ENCODE data around the gene SPON2. TPM values are rescaled to one million over a fixed set of nuclear protein-coding genes. Genes with fewer than 3 reads are reported as not detected.

Gene SPON2
- total RNA-seq, 3 donors from 2014 or later, result 19.6 to 42.1 (median 41.4) TPM

DNA sequence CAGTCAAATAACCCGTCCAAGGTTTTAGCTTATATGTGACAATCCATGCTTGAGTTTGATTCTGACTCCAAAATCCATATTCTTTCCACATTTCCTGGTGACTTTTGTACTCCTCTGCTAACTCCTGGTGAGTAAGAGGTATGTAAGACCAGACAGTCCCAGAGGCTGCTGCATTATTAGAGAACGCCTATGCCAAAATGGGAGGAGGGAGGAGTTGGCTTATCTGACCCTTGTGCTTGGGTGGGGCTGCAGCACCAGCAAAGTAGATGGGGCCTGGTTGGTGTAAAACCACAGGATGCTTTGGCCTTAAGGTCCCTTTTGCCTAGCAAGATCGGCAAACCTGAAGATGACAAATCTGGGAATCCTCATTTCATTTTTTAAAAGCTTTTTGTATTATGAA, 49.9 kb downstream of the SPON2 start:
- H3K4me1 ChIP-seq (ENCODE audit: low read depth), result no peaks in the 10 kb centered on the region
- H3K4me3 ChIP-seq, result no peak overlapping the region
- TF ChIP-seq, protein P1, sequence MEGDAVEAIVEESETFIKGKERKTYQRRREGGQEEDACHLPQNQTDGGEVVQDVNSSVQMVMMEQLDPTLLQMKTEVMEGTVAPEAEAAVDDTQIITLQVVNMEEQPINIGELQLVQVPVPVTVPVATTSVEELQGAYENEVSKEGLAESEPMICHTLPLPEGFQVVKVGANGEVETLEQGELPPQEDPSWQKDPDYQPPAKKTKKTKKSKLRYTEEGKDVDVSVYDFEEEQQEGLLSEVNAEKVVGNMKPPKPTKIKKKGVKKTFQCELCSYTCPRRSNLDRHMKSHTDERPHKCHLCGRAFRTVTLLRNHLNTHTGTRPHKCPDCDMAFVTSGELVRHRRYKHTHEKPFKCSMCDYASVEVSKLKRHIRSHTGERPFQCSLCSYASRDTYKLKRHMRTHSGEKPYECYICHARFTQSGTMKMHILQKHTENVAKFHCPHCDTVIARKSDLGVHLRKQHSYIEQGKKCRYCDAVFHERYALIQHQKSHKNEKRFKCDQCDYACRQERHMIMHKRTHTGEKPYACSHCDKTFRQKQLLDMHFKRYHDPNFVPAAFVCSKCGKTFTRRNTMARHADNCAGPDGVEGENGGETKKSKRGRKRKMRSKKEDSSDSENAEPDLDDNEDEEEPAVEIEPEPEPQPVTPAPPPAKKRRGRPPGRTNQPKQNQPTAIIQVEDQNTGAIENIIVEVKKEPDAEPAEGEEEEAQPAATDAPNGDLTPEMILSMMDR (IDR thresholded peaks at IDR 0.05), result no peak
- ATAC-seq (peak; percentile 80), DNase-seq (no peak)
- intact Hi-C loops (cut with DNase I, micrococcal nuclease), result no loop called here
- no peaks in the 10 kb centered on the region for H3K9me3 ChIP-seq
- H3K36me3 ChIP-seq (ENCODE audit: low read depth), result no peaks in the 10 kb centered on the region

Other genes with a start within 250 kb of the SPON2 start
- gene GAK, start 240.3 kb downstream of the SPON2 start, total RNA-seq, result 100 to 1,000 TPM; 155 to 259 (median 244) TPM
- 10 to 100 TPM; 30.1 to 39.0 (median 37.5) TPM for gene TMEM175, start 240.1 kb downstream of the SPON2 start, total RNA-seq
- 10 to 100 TPM; 31.8 to 56.1 (median 41.7) TPM for gene DGKQ, start 199.0 kb downstream of the SPON2 start, total RNA-seq
- 10 to 100 TPM; 29.7 to 45.7 (median 33.4) TPM for gene IDUA, start 185.5 kb downstream of the SPON2 start, total RNA-seq
- 1 to 10 TPM in 2 of 3 donors, under 1 TPM in 1; 0.85 to 2.8 (median 1.9) TPM for gene SLC26A1, start 179.2 kb downstream of the SPON2 start, total RNA-seq
- gene FGFRL1, start 161.0 kb downstream of the SPON2 start, total RNA-seq, result 10 to 100 TPM; 14.7 to 19.3 (median 16.9) TPM
- gene RNF212, start 59.0 kb downstream of the SPON2 start, total RNA-seq, result 1 to 10 TPM; 2.3 to 4.9 (median 3.9) TPM
- gene CTBP1, start 76.5 kb upstream of the SPON2 start, total RNA-seq, result 100 to 1,000 TPM; 151 to 188 (median 168) TPM
- 100 to 1,000 TPM in 1 of 3 donors, 10 to 100 TPM in 2; 75.5 to 112 (median 98.4) TPM for gene MAEA, start 117.3 kb upstream of the SPON2 start, total RNA-seq
- gene UVSSA, start 174.6 kb upstream of the SPON2 start, total RNA-seq, result 10 to 100 TPM; 31.7 to 39.9 (median 36.8) TPM
- gene NKX1-1, start 233.9 kb upstream of the SPON2 start, total RNA-seq, result not detected